Upper lobe of left lung (tissue), 4 donors: ENCODE results near the gene GTF2A1.

Source experiments
- CTCF ChIP-seq, 6 experiments: fragments of 450-650 bp in 4 of 6; fragments of 200-600 bp in 2 of 6; sonication (generic) in 2 of 6; IDR thresholded peaks; one replicate each; pipeline ENCODE4 v1.5.1; 2016 to 2019; ENCODE audit warnings: antibody characterized with exemption in 6 of 6
- EP300 ChIP-seq, 4 donors: sonication (generic); formaldehyde crosslinking; IDR thresholded peaks; one replicate each; pipeline ENCODE4 v1.5.1; 2017; ENCODE audit warnings: antibody characterized with exemption in 4 of 4, control low read depth in 2 of 4
- POLR2A ChIP-seq, 4 donors: fragments of 450-650 bp; IDR thresholded peaks; one replicate each; pipeline ENCODE4 v1.5.1; 2016 to 2017; ENCODE audit warnings: antibody characterized with exemption in 4 of 4, mild to moderate bottlenecking in 2 of 4
- POLR2AphosphoS5 ChIP-seq, 2 donors: sonication (generic); formaldehyde crosslinking; IDR thresholded peaks; one replicate each; pipeline ENCODE4 v1.5.1; 2017; ENCODE audit warnings: antibody characterized with exemption in 2 of 2

GRCh38 chr14:81221579-81222102 lies 882 bp upstream of the GTF2A1 start:
- TF ChIP-seq CTCF (IDR thresholded peaks at IDR 0.05) (no peak), POLR2AphosphoS5 (IDR thresholded peaks at IDR 0.05) (no peak), POLR2A (IDR thresholded peaks at IDR 0.05) (no peak), EP300 (IDR thresholded peaks at IDR 0.05) (no peak)
